Astrocyte (in vitro differentiated cells and primary cell): ENCODE measurements around the gene GRB10. TPM values are rescaled to one million over a fixed set of nuclear protein-coding genes. Genes with fewer than 3 reads are reported as not detected.

Source experiments
- DNase-seq: peaks from one replicate; pipeline ENCODE4 v3.0.0-alpha.2; 2010; ENCODE audit warnings: low read depth
- FAIRE-seq: peaks from 2 replicates; lab custom pipeline; 2011; peaks lifted over from hg19 to GRCh38; lab: Jason Lieb, UNC
- H2AFZ ChIP-seq: 2 replicates; pipeline ENCODE4 v1.6.0; 2012; ENCODE audit warnings: low read depth, low read length, inconsistent platforms
- H3K27ac ChIP-seq: 2 replicates; pipeline ENCODE4 v1.5.1; 2011; ENCODE audit warnings: low read depth, low read length, inconsistent platforms
- H3K27me3 ChIP-seq: 2 replicates; pipeline ENCODE4 v1.6.0; 2011; ENCODE audit warnings: low read length, inconsistent platforms; ENCODE audit not compliant: insufficient read depth
- H3K36me3 ChIP-seq: 2 replicates; pipeline ENCODE4 v1.5.1; 2011; ENCODE audit warnings: low read length, inconsistent platforms; ENCODE audit not compliant: insufficient read depth
- H3K4me1 ChIP-seq: 2 replicates; pipeline ENCODE4 v1.5.1; 2011; ENCODE audit warnings: low read length, inconsistent platforms; ENCODE audit not compliant: insufficient read depth
- H3K4me2 ChIP-seq: 2 replicates; pipeline ENCODE4 v1.6.0; 2012; ENCODE audit warnings: low read length, inconsistent platforms
- H3K4me3 ChIP-seq: 2 replicates; pipeline ENCODE4 v1.5.1; 2011; ENCODE audit warnings: low read depth, mild to moderate bottlenecking, low read length, inconsistent platforms; ENCODE audit not compliant: insufficient read depth
- H3K79me2 ChIP-seq: 2 replicates; pipeline ENCODE4 v1.6.0; 2012; ENCODE audit warnings: mild to moderate bottlenecking, low read length, inconsistent platforms; ENCODE audit not compliant: insufficient read depth
- H3K9ac ChIP-seq: 2 replicates; pipeline ENCODE4 v1.6.0; 2012; ENCODE audit warnings: mild to moderate bottlenecking, low read length, inconsistent platforms
- H3K9me3 ChIP-seq: 2 replicates; pipeline ENCODE4 v1.5.1; 2012; ENCODE audit warnings: low read depth, mild to moderate bottlenecking, low read length, inconsistent platforms; ENCODE audit not compliant: insufficient read depth
- H4K20me1 ChIP-seq: 2 replicates; pipeline ENCODE4 v1.6.0; 2012; ENCODE audit warnings: low read length, inconsistent platforms; ENCODE audit not compliant: insufficient read depth
- H3K27ac Mint-ChIP-seq: one replicate; pipeline ENCODE4 v1.8.0; 2021; ENCODE audit warnings: mild to moderate bottlenecking, mixed read lengths; ENCODE audit not compliant: unreplicated experiment
- H3K27me3 Mint-ChIP-seq: one replicate; pipeline ENCODE4 v1.8.0; 2021; ENCODE audit warnings: low read depth, mixed read lengths; ENCODE audit not compliant: unreplicated experiment
- H3K36me3 Mint-ChIP-seq: one replicate; pipeline ENCODE4 v1.8.0; 2021; ENCODE audit warnings: low read depth, mixed read lengths; ENCODE audit not compliant: unreplicated experiment
- H3K4me1 Mint-ChIP-seq: one replicate; pipeline ENCODE4 v1.8.0; 2021; ENCODE audit warnings: low read depth, mixed read lengths; ENCODE audit not compliant: unreplicated experiment
- H3K4me3 Mint-ChIP-seq: one replicate; pipeline ENCODE4 v1.8.0; 2021; ENCODE audit warnings: mild to moderate bottlenecking, moderate library complexity, mixed read lengths; ENCODE audit not compliant: unreplicated experiment
- H3K9me3 Mint-ChIP-seq: one replicate; pipeline ENCODE4 v1.8.0; 2021; ENCODE audit warnings: mild to moderate bottlenecking, mixed read lengths; ENCODE audit not compliant: unreplicated experiment
- EZH2 ChIP-seq: IDR thresholded peaks from 2 replicates; pipeline ENCODE4 v1.6.1; 2012; ENCODE audit warnings: mild to moderate bottlenecking, low read length, inconsistent platforms; ENCODE audit not compliant: insufficient read depth
- total RNA-seq: library from RNA; stranded (reverse); gene quantifications from 2 replicates; pipeline ENCODE4 v1.2.1, GENCODE V29; 2021
- TF ChIP-seq, protein P1 (sequence below): IDR thresholded peaks from 2 replicates; pipeline ENCODE4 v1.5.1; 2011; ENCODE audit warnings: low read depth, mild to moderate bottlenecking, inconsistent platforms, low read length, moderate library complexity; ENCODE audit not compliant: insufficient read depth

GRB10 gene
- total RNA-seq, 1 donor from 2014 or later, result 81.9 TPM

DNA sequence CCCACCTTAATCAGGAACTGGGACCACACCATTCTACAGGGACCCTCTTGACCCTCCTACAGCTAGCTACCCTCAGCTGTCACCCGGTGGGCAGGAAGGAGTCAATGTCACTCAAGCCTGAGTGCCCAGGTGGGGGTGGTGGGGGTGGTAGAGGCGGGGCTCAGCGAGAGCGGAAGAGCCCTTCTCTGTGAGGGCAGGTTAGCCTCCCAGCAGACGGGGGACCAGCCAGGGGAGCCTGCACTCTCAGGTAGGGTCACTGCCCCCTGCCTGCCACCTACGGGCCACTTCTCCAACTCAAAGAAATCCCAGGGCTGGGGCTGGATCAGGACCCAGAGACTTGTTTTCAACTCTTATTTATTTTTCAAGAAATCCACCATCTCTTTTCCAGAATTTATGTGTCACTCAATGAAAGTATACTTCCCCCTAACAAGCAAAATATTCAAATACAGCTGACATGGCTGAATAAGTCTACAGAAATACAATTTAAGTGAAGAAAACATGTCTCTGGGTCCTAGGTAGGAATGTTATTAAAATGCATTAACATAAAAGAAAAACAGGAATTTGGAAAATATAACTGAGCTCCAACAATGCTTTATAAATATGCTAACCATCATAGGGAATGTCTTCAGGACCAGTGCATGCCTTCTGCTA lies 154.1 kb downstream of the GRB10 start:
- peak overlapping the region; percentile 50 for H3K4me3 Mint-ChIP-seq
- TF ChIP-seq, protein P1, sequence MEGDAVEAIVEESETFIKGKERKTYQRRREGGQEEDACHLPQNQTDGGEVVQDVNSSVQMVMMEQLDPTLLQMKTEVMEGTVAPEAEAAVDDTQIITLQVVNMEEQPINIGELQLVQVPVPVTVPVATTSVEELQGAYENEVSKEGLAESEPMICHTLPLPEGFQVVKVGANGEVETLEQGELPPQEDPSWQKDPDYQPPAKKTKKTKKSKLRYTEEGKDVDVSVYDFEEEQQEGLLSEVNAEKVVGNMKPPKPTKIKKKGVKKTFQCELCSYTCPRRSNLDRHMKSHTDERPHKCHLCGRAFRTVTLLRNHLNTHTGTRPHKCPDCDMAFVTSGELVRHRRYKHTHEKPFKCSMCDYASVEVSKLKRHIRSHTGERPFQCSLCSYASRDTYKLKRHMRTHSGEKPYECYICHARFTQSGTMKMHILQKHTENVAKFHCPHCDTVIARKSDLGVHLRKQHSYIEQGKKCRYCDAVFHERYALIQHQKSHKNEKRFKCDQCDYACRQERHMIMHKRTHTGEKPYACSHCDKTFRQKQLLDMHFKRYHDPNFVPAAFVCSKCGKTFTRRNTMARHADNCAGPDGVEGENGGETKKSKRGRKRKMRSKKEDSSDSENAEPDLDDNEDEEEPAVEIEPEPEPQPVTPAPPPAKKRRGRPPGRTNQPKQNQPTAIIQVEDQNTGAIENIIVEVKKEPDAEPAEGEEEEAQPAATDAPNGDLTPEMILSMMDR, result no peak
- TF ChIP-seq EZH2, result no peak
- H3K9me3 ChIP-seq, result no peaks in the 10 kb centered on the region
- FAIRE-seq (no peak), DNase-seq (no peak)
- no peak overlapping the region for H3K27ac ChIP-seq
- peaks cover 35% of the 10 kb centered on the region for H3K4me1 Mint-ChIP-seq
- no peak overlapping the region for H3K4me3 ChIP-seq
- H3K36me3 ChIP-seq, result peaks cover 5% of the 10 kb centered on the region
- H4K20me1 ChIP-seq, result peaks cover 86% of the 10 kb centered on the region
- H3K36me3 Mint-ChIP-seq, result peaks cover 14% of the 10 kb centered on the region
- no peak overlapping the region for H3K4me2 ChIP-seq
- no peaks in the 10 kb centered on the region for H3K4me1 ChIP-seq
- no peak overlapping the region for H2AFZ ChIP-seq
- peaks cover 61% of the 10 kb centered on the region for H3K79me2 ChIP-seq
- no peak overlapping the region for H3K9ac ChIP-seq
- no peaks in the 10 kb centered on the region for H3K9me3 Mint-ChIP-seq
- no peaks in the 10 kb centered on the region for H3K27me3 Mint-ChIP-seq
- H3K27me3 ChIP-seq, result no peaks in the 10 kb centered on the region
- H3K27ac Mint-ChIP-seq, result peak overlapping the region; percentile 73

DNA sequence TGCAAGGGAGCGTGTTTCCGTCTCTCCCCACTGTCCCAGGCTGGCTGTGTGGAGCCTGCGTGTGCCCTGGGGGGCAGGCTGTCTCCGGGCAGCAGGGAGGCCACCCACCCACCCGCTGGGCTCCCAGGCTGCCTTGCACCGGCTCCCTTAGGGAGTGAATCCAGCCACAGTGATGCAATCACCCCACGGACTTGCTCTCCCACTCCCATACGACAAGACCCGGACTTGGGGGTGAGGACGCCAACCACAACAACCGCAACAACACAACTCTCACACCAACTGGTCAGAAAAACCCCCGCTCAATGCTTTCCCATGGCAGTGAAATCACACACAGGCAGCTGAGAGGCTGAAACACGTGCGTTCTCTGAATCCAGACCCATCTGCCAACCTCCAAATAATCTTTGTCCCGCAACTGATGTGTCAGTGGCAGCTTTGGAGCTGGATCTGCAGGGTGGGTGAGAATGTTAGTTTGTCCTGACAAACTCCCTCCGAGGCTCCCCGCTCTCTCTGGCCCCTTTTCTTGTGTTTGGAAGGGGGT lies 154.8 kb downstream of the GRB10 start:
- peaks cover 5% of the 10 kb centered on the region for H3K36me3 ChIP-seq
- FAIRE-seq, result no peak
- H3K27me3 Mint-ChIP-seq, result no peaks in the 10 kb centered on the region
- H3K27ac Mint-ChIP-seq, result peak overlapping the region; percentile 70
- peak overlapping the region; percentile 50 for H3K4me3 Mint-ChIP-seq
- peaks cover 61% of the 10 kb centered on the region for H3K79me2 ChIP-seq
- no peak overlapping the region for H3K9ac ChIP-seq
- peaks cover 84% of the 10 kb centered on the region for H4K20me1 ChIP-seq
- H3K4me1 Mint-ChIP-seq, result peaks cover 30% of the 10 kb centered on the region
- no peak overlapping the region for H2AFZ ChIP-seq
- no peak overlapping the region for H3K4me3 ChIP-seq
- H3K36me3 Mint-ChIP-seq, result peaks cover 14% of the 10 kb centered on the region
- no peaks in the 10 kb centered on the region for H3K27me3 ChIP-seq
- no peaks in the 10 kb centered on the region for H3K9me3 Mint-ChIP-seq
- H3K4me2 ChIP-seq, result no peak overlapping the region
- H3K9me3 ChIP-seq, result no peaks in the 10 kb centered on the region
- no peaks in the 10 kb centered on the region for H3K4me1 ChIP-seq
- DNase-seq, result no peak
- TF ChIP-seq, protein P1, result no peak
- no peak for TF ChIP-seq EZH2
- H3K27ac ChIP-seq, result no peak overlapping the region

DNA sequence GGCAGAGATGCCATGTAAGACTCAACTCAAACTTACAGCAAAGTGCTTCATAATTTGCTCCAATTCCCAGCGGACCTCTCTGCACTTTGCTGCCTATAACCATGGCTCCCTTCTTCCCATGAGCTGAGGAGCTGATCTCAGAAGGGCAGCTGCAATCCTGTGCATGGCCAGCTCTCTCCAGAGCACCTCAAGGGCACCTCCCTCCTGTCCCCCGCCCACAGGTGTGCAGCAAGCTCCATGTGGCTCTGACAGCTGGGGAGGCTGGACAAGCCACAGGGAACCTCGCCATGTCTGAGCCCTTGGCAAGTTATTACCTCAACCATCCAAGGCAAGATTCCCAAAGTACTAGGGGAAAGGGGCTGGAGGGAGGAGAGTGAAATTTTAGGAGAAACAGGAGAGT lies 156.4 kb downstream of the GRB10 start:
- no peak overlapping the region for H3K27ac ChIP-seq
- Mint-ChIP-seq H3K36me3 (peaks cover 16% of the 10 kb centered on the region), H3K27ac (no peak overlapping the region), H3K9me3 (no peaks in the 10 kb centered on the region), H3K4me3 (no peak overlapping the region), H3K27me3 (no peaks in the 10 kb centered on the region), H3K4me1 (peaks cover 28% of the 10 kb centered on the region)
- H3K4me2 ChIP-seq, result no peak overlapping the region
- no peaks in the 10 kb centered on the region for H3K9me3 ChIP-seq
- H2AFZ ChIP-seq, result no peak overlapping the region
- H3K79me2 ChIP-seq, result peaks cover 46% of the 10 kb centered on the region
- H3K4me1 ChIP-seq, result no peaks in the 10 kb centered on the region
- no peak overlapping the region for H3K4me3 ChIP-seq
- no peak for TF ChIP-seq EZH2
- TF ChIP-seq, protein P1, result no peak
- DNase-seq (no peak), FAIRE-seq (no peak)
- H3K27me3 ChIP-seq, result no peaks in the 10 kb centered on the region
- peaks cover 5% of the 10 kb centered on the region for H3K36me3 ChIP-seq
- H4K20me1 ChIP-seq, result peaks cover 83% of the 10 kb centered on the region
- no peak overlapping the region for H3K9ac ChIP-seq
